ENCODE measurements around the gene CLDN18.

DNA sequence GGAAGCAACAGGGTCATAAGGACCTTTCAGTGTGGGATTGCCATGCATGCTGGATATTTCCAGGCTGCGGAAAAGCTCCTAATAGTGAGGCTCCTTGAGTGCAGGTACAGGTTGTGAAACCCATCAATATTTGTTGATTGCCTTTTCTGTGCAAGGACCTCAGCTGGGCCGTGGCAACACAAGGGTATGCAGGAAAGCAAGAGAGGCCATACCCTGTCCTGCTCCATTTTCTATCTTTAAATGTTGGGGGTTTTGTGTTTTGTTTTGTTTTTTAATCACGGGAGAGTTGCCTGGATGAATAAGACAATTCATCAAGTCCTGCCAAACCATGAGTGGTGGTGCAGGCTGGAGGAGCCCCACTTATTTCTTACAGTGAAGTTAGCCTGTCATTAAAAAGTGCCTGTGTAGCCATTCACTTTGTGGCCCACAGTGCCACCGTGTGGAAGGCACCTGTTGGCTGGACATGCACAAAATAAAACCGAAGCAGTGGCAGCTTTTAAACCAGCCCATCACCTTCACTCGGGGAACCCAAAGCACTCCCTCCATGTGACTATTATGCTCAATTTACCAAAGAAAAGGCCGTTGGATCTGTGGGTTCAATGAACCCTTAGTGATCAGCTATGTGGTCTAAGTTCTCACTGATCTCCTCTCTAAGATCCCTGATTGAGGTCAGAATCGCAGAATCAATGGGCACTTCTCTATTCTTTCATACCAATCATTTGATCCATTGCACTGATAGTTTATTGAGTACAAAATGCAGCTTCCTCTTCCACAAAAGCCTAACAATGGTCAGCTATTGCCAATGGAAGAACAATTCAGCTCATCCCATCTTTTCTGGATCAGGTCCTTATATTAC is 42.2 kb downstream of the CLDN18 start:
- TF ChIP-seq, protein P1, sequence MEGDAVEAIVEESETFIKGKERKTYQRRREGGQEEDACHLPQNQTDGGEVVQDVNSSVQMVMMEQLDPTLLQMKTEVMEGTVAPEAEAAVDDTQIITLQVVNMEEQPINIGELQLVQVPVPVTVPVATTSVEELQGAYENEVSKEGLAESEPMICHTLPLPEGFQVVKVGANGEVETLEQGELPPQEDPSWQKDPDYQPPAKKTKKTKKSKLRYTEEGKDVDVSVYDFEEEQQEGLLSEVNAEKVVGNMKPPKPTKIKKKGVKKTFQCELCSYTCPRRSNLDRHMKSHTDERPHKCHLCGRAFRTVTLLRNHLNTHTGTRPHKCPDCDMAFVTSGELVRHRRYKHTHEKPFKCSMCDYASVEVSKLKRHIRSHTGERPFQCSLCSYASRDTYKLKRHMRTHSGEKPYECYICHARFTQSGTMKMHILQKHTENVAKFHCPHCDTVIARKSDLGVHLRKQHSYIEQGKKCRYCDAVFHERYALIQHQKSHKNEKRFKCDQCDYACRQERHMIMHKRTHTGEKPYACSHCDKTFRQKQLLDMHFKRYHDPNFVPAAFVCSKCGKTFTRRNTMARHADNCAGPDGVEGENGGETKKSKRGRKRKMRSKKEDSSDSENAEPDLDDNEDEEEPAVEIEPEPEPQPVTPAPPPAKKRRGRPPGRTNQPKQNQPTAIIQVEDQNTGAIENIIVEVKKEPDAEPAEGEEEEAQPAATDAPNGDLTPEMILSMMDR (IDR thresholded peaks at IDR 0.05): peak in 2 of 4 experiments; percentile 21 to 25
- TF ChIP-seq POLR2AphosphoS5 (IDR thresholded peaks at IDR 0.05) (no peak), POLR2A (IDR thresholded peaks at IDR 0.05) (no peak), EP300 (IDR thresholded peaks at IDR 0.05) (no peak)

All from sigmoid colon (tissue), 4 donors.